Middle frontal gyrus (tissue), 1 donor: ENCODE measurements around the gene GJD3.

Source experiments
- DNase-seq: peaks from one replicate; pipeline ENCODE4 v3.0.0-alpha.2; 2015; ENCODE audit warnings: low spot score; ENCODE audit errors: extremely low spot score

The GJD3 gene

DNA sequence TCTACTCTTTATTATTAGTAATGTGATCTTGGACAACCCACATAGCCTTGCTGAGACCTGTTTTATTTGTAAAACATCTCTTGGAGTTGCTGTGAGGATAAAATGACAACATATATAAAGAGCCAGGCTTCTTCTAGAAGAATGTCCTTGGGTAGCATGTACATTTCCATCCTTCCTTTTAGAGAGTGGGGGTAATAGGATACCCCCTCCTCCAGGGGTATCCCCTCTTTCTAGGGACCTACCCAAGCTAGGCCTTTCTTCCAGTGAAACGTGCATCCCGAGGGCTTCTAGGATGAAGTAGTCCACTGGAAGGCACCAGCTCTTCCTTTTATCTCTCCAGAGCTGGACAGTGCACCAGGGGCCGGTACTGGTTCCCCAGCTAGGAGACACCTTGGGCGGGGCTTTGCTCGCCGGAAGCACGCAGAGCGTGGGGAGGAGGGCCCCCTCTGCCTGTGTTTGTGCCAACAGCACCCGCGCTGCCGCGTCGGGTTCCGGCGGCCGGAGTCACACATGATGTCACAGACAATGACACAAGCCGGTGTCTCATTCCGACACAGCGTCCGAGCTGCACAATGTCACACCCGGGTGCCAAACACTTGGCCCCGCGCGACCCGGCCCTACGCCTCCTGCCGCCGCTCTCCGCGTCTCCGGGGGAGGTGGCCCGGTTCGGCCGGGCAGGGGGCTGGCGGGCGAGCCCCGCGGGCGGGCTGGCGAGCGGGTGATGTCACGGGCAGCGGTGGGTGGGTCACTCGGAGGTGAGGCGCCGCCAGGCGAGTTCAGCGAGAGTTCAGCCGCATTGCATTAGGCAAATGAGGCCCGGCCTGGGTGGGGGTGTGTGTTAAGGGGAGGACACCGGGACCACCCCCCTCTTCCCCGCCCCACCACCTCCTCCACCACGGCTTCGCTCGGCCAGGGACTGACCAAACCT is 23.4 kb downstream of the GJD3 start:
- no peak for DNase-seq

DNA sequence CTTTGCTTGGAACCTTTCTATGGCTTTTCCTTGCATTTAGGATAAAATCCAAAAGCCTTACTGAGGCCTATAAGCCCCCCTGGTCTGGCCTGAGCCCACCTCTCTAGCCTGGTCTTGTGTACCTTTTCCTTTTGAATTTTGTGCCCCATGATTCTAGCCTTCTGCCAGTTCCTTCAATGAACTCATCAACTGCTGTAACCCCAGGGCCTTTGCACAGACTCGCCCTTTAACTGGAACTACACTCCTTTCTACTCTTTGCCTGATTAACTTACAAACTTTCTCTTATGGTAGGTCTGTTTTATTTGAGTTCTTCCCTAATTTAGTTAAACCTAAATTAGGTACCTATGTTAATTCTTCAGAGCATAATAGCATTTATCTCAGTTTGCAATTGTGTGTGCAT is 24.2 kb downstream of the GJD3 start:
- no peak for DNase-seq

DNA sequence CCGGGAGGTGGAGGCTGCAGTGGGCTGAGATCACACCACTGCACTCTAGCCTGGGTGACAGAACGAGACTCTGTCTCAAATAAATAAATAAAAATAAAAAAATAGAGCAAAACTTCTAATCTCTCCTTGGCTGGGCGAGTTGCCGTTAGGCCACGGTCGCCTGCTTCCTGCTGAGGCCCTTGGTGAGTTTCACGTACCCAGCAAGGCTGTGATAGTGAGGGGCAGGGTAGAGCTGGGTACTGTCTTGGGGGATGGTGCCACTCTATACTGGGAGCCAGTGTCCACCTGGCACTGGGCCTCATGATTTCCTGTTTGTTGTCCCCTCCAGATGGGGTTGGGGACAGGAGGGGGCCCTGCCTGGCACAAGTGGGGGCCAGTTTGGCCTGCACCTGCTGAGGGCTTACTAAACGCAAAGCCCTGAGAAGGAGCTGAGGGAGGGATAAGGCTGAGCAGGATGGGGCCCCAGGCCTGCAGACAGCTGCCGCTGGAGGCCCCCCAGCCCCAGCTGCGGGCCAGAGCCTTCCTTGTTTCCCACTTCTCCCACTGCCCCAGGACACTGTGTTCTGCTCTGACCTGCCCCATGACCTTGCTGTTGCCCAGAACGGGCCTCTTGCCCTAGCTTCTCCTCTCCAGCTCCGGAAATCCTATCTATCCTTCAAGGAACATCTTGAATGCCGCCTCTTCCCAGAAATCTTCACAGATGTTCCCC is 25.4 kb downstream of the GJD3 start:
- no peak for DNase-seq

DNA sequence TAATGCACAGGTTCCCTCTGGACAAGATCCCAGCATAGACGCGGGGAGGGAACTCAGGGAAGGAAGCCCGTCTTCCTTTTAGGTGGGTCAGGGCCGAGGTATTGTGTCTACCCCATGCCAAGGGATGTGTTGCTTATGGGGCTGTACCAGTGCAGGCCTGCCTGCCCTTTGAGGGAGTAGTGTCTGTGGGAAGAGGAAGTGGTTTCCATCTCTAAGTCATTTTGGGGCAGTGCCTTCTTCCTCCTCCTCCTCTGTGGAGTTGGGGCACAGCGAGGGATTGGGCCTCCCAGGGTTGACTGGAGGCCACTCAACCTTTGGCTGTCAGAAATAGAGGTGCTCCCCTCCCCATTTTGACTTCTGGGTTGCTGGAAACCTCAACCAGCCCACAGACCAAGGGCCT is 26.5 kb downstream of the GJD3 start:
- DNase-seq, result no peak

DNA sequence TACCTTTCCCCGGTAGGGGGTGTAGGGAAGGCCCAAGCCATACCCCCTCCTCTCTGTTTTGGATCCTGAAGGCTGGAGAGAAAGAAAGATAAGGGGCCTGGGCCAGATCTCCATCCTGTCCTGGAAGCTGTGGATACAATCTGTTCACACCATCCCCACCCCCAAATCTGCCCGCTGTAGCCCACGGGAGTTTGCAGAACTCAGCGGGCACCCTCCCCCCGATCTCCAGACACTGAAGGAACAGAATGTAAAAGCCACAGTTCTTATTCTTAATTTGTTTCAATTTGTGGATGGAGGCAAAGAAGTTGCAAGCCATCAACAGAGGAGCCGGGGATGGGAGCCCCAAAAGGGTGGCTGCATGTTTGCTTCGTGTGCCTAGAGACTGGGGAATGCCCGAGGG is 27.2 kb downstream of the GJD3 start:
- no peak for DNase-seq

DNA sequence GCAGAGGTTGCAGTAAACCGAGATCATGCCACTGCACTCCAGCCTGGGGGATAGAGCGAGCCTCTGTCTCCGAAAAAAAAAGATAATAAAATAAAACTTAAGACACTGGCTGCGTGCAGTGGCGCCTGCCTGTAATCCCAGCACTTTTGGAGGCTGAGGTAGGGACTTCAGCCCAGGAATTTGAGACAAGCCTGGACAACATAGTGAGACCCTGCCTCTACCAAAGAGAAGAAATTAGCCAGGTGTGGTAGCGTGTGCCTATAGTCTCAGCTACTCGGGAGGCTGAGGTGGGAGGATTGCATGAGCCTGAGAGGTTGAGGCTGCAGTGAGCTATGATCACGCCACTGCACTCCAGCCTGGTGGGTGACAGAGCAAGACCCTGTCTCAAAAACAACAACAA is 28.9 kb downstream of the GJD3 start:
- no peak for DNase-seq

DNA sequence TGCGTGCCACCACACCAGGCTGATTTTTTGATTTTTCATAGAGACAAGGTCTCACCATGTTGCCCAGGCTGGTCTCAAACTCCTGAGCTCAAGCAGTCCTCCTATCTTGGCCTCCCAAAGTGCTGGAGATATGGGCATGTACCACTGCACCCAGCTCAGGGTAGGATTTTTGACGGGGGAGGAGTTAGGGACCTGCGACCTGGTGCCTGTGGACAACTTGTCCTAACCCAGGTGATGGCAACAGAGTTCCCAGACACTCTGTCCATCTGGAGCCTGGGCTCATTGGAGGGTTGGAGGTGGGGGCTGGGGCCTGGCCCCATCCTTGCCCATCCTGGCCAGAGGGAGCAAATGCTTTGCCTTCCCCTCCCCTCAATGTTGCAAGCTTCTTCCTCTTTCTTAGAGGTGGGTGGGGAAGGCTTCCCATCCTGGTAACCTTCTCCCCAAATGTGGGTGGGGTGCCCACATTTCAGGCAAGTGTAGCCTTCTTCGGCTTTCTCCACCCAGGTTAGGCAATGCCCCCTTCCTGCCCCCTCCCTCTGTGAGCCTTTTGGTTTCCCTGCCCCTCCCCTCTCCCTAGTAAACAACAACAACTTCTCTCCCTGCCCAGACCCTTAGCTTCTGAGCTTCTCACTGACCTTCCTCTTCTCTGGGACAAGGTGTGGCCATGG is 30.6 kb downstream of the GJD3 start:
- no peak for DNase-seq

DNA sequence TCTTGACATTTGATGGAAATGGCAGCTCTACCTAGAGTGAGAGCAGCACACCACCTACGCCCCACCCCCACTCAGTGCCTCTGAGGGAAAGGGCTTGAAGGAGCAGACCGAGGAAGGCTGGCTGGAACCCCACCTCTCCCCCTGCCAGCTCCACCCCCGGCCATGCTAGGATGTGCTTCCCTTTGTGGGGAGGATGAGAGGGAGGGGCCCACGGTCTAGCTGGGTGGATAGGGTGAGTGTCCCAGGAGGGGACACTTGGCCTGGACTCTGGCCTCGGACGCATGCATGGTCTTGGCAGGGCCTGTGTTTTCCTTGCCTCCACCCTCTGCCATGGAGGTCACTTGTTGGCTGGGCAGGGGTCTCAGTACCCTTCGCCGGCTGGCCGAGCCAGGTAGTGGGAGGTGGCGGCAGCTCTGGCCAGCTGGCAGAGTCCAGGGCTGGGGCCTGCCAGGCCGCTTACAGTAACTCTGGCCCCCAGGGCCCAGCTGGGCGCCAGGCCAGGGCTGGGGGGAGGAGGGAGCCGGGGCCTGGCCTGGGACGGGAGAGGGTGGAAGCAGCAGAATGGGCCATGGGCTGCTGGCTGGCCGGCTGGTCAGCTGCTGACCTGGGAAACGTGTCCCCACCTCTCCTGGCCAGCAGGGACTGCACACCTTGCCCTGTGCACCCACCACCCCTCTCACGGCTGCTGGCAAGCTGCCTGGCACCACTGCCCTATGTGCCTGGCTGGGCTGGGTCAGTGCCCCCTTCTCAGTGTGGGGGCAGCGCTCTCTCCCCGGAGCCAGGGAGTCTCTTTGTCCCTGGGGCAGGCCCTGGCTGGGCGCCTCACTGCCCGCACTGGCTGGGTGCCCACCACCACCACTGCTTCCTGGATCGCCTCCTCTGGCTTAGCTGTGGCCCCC is 32.5 kb downstream of the GJD3 start:
- no peak for DNase-seq

DNA sequence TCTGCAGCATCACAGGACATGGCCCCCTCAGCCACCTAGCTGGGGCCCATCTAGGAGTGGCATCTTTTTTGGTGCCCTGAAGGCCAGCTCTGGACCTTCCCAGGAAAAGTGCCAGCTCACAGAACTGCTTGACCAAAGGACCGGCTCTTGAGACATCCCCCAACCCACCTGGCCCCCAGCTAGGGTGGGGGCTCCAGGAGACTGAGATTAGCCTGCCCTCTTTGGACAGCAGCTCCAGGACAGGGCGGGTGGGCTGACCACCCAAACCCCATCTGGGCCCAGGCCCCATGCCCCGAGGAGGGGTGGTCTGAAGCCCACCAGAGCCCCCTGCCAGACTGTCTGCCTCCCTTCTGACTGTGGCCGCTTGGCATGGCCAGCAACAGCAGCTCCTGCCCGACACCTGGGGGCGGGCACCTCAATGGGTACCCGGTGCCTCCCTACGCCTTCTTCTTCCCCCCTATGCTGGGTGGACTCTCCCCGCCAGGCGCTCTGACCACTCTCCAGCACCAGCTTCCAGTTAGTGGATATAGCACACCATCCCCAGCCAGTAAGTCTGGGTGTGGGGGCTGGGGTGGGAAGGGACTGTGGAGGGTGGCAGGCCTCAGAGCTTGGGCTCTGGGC is 33.6 kb downstream of the GJD3 start:
- DNase-seq, result no peak

DNA sequence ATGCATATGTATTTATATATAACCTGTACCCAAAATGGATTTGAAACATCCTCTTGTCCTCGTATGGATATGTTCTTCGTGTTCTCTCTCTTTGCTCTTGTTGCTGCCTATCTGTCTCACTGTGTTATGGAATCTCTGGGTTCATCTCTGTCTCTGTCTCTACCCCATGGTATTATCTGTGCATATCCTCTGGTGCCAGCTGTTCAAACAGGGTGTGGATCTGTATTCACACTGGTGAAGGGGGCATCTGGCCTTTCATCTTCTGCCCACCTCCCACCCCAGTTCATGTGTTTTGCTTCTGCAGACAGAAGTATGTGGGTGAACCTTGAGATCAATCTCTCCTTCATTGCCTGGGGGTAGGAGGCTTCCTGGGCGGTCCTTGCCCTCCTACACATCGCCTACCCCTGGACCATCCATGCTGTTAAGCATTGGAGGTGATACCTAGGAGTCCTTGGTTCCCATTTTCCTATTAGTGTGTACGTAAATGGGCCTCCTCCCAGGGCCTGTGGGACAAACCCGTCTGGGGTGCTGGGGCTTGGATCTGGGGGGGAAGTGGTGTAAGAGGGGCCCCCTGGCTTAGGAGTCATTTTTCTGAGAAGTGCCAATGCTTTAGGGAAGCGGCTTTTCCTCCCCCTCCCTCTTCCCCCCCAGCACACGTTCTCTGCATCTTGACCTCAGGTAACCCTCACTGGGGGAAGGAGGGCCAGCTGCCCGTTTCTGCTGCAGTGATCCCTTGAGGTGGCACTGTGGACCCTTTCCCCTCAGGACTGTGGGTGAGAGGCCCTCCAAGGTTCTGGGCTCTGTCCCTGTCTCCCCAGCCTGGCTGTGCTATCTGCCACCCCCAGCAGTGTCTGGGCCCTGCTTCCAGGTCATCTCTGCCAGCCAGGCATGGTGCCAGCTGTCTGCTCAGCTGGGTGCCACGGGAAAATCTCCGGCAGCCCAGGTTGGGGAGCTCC is 34.4 kb downstream of the GJD3 start:
- DNase-seq, result no peak

DNA sequence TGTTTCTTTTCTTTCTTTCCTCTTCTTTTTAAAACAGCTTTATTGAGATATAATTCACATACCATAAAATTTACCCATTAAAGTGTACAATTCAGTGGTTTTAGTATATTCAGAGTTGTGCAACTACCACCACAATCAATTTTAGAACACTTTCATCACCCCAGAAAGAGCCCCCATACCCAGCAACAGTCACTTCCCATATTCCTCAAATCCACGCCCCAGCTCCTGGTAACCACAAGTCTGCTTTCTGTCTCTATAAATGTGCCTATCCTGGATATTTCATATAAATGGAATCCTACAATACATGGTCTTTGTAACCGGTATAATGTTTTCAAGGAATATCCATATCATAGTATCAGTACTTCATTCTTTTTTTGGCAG is 36.2 kb downstream of the GJD3 start:
- no peak for DNase-seq

DNA sequence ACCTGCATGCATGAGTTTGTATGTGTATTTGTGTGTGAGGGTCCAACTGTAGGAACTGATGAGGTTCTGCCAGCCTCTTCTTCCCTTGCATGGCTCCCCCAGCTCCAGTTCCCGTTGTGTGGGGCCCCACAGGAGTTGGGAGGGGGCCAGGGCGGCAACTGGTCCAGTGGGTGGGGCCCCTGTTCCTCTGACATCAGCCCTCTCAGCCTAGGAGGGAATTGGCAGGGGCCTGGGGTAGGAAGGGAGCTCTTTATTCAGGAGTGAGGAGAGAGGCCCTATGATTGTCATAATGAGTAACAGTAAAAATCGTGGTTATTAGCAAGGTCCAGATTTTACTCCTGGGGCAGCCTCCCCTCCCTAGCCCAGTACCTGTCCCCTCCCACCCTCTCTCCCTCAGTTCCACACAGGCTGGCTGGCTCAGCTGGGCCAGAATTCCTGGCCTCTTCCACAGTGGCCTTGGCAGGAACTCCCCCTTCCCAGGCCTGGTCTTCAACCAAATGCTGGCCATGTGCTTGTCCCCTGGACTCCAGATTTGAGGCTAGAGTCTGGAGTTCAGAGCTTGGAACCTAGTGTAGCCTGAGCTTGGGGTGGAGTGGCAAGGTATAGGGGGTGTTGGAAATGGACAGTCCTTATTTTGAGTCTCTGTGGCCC is 36.7 kb downstream of the GJD3 start:
- no peak for DNase-seq

DNA sequence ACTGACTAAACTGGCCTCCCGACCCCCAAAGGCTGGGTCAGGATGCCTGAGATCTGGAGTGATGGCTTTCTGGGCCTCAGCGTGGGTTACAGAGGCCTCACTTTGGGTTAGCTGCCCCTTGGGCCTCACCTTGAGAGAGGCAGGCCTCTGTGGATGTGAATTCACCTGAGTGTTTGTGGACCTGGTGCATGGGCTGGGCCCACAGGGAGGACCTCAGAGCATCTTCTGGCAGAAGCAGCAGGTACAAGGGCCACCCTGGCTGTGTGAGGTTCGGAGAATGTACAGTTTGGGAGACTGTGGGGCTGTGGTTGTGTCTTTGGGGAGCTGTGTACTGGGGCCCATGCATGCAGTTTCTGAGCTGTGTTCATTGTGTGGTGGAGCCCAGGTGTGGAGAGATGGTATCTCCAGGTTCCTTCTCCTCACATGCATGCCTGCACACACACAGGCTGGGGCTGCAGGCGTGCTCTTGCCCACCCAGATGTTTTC is 37.2 kb downstream of the GJD3 start:
- no peak for DNase-seq

DNA sequence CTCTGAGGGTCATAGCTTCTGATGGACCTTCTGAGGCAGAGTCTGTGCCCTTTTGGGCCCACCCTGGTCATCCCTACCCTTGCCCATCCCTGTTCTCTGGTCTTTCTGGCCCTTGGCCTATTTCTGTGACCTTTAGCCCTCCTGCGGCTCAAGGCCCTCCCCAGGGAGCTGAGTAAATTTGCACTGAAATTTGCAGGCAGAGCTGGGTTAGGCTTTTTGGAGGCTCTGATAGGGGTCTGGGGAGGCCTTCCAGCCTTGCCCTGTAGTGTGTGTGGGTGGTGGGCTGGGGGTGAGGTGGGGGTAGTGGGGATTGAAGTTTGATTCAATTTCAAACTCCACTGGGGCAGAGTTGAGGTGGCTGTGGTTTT is 37.7 kb downstream of the GJD3 start:
- DNase-seq, result no peak

DNA sequence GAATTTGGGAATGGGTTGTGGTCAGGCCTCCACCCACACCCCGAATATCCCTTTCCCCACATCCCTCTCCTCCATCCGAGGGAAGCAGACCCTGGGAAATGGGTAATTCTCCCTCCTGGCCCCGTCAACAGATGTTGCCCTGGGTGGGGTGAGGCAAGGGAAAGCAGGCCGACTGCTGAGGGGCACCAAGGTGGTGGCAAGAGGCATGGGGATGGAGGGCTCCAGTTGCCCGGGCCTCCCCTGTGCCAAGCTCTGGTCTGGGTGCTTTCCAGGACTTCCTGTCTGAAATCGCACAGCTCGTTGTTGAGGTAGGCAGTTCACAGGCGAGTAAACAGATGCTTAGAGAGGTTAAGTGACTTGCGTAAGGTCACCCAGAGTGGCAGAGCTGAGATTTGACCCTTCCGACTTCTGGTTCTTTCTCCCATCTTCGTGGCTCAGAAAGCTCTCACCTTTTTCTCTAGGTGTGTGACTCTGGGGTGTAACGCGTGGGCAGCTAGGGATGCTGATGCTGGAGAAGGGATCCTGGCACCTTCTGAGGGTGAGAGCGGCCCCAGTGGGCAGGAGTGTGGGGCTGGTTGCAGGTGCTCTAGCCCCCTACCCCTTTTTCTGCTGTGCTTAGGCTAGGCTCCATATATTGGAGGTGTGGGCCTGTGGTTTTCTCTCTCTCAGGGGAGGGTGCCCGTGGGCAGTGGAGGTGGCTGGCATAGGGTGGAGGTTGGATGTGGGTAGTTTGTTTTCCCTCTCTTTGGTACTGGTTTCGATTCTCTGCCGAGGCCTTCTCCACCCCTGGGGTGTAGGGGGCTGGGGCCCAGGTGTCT is 38.3 kb downstream of the GJD3 start:
- DNase-seq, result no peak

DNA sequence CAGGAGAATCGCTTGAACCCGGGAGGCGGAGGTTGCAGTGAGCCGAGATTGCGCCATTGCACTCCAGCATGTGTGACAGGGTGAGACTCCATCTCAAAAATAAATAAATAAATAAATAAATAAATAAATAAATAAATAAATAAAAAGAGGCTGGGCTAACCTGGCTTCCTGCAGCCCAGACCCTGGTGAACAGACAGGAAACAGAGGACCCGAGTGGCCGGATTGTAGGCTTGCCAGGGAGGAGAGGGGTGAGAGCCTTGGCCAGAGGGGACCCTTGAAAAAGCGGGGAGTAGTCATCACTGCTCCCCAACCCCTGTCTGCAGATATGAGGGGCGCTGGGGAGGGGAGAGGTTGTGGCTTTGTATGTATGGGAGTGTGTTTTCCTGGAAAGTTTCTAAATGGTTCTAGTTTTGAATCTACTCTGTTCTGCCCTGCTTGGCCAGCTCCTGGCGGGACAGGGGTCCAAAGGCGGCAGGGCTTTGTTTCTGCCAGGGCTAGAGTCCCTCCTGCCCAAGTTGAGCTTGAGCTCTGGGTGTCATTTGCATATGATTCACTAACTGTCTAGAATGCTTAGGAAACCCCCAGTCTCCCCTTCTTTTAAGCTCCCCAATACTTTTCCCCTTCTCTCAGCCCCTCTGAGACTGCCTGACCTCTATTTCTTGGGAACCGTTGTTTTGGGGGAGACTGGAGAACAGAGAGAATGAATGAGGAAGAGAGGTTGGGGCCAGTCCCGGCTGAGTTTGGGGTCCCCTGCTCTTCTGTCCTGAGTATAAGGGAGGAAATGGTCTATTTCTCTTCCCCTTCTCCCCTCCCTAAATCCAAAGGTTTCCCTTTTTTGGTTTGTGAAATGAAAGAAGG is 39.2 kb downstream of the GJD3 start:
- no peak for DNase-seq
